Neuron (in vitro differentiated cells): ENCODE results near the gene WRAP73.

ENCODE experiments used
- H2AFZ ChIP-seq: one replicate; pipeline ENCODE4 v1.6.1; 2013; ENCODE audit warnings: low read depth, mild to moderate bottlenecking, inconsistent platforms, low read length, moderate library complexity
- H3K27me3 ChIP-seq: one replicate; pipeline ENCODE4 v1.6.1; 2013; ENCODE audit warnings: low read length; ENCODE audit not compliant: insufficient read depth
- H3K36me3 ChIP-seq: one replicate; pipeline ENCODE4 v1.6.1; 2013; ENCODE audit warnings: low read length; ENCODE audit not compliant: insufficient read depth
- H3K4me1 ChIP-seq: one replicate; pipeline ENCODE4 v1.6.1; 2013; ENCODE audit warnings: low read length; ENCODE audit not compliant: insufficient read depth
- H3K4me3 ChIP-seq: 2 replicates; pipeline ENCODE4 v1.5.1; 2013; ENCODE audit warnings: mild to moderate bottlenecking, low read length, moderate library complexity
- H3K9me3 ChIP-seq: one replicate; pipeline ENCODE4 v1.6.1; 2013; ENCODE audit warnings: low read length

Gene WRAP73

DNA sequence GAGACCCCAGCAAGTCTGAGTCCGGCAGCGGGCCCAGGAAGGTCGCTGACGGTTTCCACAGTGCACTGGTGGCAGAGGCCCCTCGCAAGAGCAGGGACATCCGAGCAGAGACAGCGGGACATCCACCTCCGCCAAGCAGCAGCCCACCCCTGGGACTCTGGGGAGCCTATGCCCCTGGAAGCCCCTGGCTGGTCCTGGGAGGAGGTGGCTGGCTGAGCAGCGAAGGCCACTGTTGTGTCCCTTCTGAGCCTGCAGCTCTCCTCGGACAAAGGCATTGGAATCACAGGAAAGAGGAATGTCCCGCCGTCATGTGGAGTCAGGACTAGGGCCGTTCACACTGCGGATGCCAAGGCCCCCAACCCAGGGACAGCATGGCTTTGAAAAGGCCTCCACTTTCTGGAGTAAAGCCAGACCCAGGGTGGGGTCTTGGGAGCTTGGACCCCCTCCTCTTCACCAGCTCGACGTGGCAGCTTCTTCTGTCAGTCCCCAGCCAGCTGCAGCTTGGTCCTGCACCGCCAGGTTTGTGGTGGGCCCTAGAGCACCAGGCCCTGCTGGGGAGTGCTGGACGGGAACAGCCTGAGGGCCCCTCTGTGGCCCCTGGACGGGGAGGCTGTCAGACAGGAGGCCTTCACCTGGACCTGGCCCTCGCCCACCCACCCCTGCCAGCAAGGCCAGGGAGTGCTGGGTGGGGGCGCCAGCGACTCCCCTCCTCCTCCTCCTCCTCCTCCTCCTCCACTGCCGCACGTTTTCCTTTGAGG, 40.0 kb downstream of the WRAP73 start:
- Histone ChIP-seq H2AFZ (no peak overlapping the region), H3K36me3 (no peaks in the 10 kb centered on the region), H3K4me3 (peak overlapping the region; percentile 57), H3K4me1 (peaks cover 42% of the 10 kb centered on the region), H3K27me3 (peaks cover 9% of the 10 kb centered on the region), H3K9me3 (no peaks in the 10 kb centered on the region)

DNA sequence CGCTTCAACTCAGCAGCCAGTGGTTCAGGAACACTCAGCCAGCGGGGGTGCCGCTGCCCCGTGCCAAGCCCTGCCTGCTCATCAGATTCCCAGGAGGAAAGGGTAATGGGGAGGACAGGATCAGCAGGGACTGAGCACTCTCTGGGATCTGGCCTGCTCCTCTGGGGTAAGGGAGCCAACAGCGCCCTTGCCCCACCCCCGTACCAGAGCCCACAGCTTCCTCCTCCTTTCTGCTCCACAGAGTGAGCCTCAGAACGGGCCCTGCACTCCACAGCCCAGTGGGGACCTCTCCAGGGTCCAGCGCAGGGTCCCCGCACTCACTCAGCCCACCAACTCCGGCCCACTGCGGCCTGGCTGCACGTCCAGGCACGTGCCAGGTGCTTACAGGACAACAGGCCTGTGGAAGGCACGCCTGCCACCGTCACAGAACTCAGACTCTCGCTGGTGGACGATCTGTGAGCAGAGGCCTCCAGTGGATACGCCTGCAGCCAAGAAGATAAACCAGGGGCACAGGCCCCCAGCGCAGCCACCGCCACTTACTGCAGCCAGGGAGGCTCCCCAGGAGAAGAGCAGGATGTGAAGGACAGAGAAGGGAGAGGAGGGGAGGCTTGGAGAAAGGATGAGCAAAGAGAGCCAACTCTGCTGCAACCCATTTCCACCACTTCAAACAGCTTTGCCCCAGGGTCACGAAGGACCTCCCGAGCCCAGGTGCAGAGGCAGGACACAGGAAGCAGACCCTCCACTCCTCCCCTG, 40.7 kb downstream of the WRAP73 start:
- Histone ChIP-seq H3K36me3 (no peaks in the 10 kb centered on the region), H2AFZ (no peak overlapping the region), H3K4me3 (no peak overlapping the region), H3K27me3 (peaks cover 9% of the 10 kb centered on the region), H3K4me1 (peaks cover 34% of the 10 kb centered on the region), H3K9me3 (no peaks in the 10 kb centered on the region)

DNA sequence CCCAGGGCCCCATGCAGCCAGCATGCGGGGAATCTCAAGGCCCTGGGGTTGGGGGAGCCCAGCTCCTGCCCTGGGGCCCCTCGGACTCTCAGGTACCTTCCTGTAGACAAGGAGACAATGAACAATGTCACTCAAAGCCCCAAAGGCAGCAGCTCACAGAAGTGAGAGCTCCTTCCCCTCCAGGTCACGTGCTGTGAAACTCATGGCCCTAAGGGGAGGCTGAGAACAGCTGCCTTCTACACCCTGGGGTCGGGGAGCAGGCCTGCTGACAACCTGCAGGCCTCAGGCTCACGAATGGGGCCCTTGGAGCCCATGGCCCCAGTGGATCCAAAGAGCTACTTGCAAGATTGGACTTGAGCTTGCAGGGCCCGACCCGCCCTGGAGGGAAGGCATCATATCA, 41.7 kb downstream of the WRAP73 start:
- Histone ChIP-seq H3K9me3 (no peaks in the 10 kb centered on the region), H3K36me3 (no peaks in the 10 kb centered on the region), H3K27me3 (peaks cover 8% of the 10 kb centered on the region), H3K4me3 (no peak overlapping the region), H2AFZ (no peak overlapping the region), H3K4me1 (peaks cover 24% of the 10 kb centered on the region)

DNA sequence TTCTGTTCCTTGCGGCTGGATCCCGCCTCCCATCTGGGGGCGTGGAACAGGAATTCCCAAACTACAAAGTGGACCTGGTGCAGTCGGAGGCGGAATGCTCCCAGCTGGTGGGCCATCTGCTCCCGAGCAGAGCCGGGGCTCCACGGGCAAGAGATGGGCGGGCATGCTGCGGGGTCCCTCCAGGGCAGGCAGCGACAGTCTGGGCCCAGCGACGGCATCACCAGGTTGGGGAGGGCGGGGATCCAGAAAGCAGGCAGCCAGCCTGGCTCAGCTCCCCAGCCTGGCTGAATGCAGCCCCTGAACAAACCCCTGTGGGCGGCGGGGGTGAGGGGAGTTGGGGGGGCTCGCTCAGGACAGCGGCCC, 42.2 kb downstream of the WRAP73 start:
- Histone ChIP-seq H3K4me3 (no peak overlapping the region), H3K9me3 (no peaks in the 10 kb centered on the region), H3K4me1 (peaks cover 19% of the 10 kb centered on the region), H3K36me3 (no peaks in the 10 kb centered on the region), H3K27me3 (peaks cover 4% of the 10 kb centered on the region), H2AFZ (no peak overlapping the region)

DNA sequence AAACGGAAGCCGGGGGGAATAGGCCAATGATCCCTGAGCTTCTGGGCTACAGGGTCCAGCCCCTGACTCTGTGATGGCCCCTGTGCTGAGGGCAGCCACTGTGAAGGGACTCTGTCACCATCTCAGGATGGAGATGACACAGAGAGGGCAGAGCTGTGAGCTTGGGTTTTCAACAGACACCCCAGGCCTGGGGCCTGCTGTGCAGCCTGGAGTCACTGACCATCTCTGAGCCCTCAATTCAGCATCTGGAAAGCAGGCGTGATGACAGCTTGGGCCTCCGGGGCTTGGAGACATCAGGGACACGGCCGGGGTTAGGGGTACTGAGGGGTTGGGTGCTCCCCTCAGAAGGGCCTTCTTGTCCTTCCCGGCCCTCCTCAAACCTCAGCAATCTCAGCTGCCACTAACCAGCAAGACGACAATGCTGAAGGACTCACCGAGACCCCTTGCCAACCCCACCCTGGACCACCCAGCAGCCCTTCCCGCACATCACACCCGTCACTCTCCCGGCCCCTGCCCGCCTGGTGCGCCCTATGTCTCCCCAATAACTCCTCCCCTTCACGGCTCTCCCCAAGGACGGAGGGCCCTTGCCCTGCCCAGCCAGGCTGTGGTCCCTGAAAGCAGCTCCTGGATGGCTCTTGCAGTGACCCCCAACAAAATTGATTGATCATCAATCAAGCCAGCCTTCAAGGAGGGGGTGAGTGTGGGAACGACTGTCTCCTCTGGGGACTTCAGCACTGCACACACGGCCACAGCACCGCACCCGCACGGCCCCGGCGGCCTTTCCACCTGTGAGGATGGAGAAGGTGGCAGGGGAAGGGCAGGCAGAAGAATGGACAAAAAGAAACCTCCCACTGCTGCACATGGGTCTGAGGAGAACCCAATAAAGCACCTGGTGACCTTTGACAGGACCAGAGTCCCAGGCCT, 42.9 kb downstream of the WRAP73 start:
- Histone ChIP-seq H2AFZ (no peak overlapping the region), H3K4me3 (no peak overlapping the region), H3K36me3 (no peaks in the 10 kb centered on the region), H3K4me1 (peaks cover 19% of the 10 kb centered on the region), H3K27me3 (no peaks in the 10 kb centered on the region), H3K9me3 (no peaks in the 10 kb centered on the region)

DNA sequence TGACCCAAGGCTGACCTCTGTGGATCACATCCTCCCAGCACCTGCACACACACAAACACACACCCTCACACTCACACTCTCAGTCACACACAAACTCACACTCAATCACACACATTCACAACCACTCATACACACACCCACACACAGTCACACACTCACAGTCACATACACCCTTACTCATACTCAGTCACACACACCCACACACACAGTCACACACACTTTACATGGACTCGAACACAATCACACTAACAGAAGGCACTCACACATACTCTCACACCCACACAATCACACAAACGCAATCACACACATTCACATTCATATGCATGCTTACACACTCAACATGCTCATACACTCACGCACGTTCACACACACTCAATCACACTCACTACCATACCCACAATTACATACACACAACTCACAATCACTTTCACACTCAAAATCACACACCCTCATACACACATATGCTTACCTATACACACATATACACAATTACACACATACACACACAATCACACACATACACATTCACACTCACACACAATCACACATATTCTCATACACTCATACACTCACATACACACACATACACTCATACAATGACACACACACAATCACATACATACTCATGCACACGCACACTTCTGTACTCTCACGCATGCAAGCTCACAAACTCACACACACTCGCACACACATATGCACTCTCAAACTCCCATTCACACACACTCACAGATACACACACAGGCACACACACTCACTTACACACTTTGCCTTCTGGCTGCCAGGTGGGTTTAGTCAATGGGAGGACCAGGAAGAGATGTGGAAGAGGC, 44.7 kb downstream of the WRAP73 start:
- no peak overlapping the region for H3K4me3 ChIP-seq
- H2AFZ ChIP-seq: no peak overlapping the region
- H3K4me1 ChIP-seq: peaks cover 16% of the 10 kb centered on the region
- no peaks in the 10 kb centered on the region for H3K27me3 ChIP-seq
- H3K36me3 ChIP-seq: no peaks in the 10 kb centered on the region
- H3K9me3 ChIP-seq: no peaks in the 10 kb centered on the region

DNA sequence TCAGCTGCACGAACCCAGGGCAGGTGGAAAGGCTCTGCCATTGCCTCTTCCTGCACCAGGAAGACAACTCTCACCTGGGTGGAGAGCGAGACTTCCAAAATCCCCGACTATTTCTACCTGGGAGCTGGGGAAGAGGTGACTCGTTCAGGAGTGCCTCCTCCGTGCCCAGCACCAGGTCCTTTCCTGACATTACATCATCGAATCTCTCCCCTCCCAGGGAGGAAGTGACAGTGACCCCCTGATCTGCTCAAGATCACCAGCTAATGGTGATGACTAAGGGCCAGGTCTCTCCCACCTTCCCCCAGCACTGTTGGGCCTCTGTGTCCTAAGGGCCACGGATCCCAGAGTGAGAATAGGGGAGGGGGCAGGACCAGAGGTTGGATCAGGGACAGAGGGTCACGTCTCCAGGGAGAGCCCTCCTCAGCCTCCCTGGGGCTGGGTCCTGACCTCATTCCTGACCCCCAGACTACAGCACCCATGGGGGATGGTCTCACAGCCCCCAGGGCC, 45.4 kb downstream of the WRAP73 start:
- Histone ChIP-seq H3K4me1 (peaks cover 9% of the 10 kb centered on the region), H3K4me3 (no peak overlapping the region)

DNA sequence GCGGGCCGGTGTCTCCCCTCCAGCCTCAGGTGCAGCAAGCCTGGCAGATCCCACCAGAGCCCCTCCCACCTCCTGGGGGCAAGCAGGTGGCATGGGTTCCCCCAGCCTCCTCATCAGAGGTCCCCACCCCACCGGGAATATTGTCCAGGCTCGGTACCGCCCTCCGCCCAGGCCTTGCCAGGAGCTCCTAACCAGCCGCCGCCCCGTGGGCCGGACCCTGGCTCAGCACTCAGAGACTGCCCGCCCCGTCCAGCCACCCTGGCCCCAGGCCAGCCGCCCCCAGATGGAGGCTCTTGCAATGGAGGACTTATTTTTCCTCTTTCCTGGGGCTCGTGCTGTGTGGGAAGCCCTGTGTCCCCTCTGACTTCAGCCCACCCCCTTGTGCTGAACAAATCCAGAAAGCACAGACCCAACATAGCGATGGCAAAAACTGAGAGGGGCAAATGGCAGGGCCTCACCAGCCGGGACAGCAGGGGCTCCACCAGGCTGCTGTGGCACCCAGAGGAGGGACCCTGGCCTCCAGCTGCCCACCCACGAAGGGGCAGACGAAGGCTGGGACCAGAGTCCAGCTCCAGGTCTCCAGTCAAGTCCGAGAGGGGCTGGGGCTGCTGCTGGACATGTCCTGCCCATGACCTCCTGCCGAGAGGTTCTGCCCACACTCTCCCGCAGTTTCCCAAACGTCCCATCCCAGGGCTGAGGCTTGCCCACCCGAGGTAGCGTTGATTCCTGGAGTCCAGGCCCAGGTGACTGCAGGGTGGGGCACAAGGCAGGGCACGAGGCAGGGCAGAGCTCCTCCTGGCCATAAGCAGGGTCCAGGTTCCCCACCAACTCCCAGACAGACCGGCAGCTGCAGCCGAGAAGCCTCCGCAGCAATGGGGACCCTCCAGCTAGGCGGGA, 46.1 kb downstream of the WRAP73 start:
- no peaks in the 10 kb centered on the region for H3K27me3 ChIP-seq
- H3K9me3 ChIP-seq: no peaks in the 10 kb centered on the region
- peaks cover 11% of the 10 kb centered on the region for H3K4me1 ChIP-seq
- no peak overlapping the region for H3K4me3 ChIP-seq
- H2AFZ ChIP-seq: no peak overlapping the region
- no peaks in the 10 kb centered on the region for H3K36me3 ChIP-seq

More for the DNA sequence above, 45.4 kb downstream of the WRAP73 start:
- no peaks in the 10 kb centered on the region for H3K36me3 ChIP-seq
- no peaks in the 10 kb centered on the region for H3K9me3 ChIP-seq
- no peak overlapping the region for H2AFZ ChIP-seq
- H3K27me3 ChIP-seq: no peaks in the 10 kb centered on the region

DNA sequence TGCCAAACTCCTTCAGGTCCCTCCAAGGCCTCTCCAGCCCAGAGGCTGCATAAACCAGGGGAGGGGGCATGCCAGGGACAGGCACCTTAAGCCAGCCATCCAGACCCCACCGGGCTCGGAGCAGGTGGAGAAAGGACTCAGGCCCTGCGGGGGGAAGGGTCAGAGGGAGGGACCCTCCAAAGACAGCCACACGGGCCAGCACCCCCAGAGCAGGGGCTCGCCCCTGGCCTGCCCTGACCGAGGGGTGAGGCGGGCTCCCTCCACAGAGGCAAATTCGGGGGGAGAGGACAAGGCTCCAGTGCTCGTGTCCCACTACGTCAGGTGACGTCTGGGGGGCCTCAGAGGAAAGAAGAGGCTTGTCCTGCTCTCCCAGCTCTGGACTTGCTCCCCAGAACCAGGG, 46.7 kb downstream of the WRAP73 start:
- no peak overlapping the region for H3K4me3 ChIP-seq
- no peaks in the 10 kb centered on the region for H3K9me3 ChIP-seq
- no peaks in the 10 kb centered on the region for H3K36me3 ChIP-seq
- H2AFZ ChIP-seq: no peak overlapping the region
- no peaks in the 10 kb centered on the region for H3K27me3 ChIP-seq
- peaks cover 16% of the 10 kb centered on the region for H3K4me1 ChIP-seq

DNA sequence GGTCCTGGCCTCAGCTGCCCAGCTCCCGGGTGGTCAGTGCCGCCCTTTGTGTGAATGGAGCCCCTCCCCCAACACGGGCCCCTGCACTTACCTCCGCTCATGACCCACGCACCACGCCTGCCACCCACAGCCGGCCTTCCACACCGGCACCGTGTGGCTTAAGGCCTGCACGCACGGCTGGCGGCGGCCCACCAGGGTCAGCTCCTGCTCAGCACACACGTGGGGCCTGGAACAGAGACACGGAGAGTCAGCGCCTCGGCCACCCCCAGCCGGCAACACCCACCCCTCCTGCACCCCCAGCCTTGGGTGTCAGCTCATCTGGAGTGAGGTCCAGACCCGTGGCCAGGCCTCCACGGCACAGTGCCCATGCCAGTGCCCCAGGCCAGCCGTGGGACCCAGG, 47.5 kb downstream of the WRAP73 start:
- Histone ChIP-seq H3K4me1 (peaks cover 22% of the 10 kb centered on the region), H3K4me3 (no peak overlapping the region), H3K27me3 (no peaks in the 10 kb centered on the region), H3K9me3 (no peaks in the 10 kb centered on the region), H3K36me3 (no peaks in the 10 kb centered on the region), H2AFZ (no peak overlapping the region)

DNA sequence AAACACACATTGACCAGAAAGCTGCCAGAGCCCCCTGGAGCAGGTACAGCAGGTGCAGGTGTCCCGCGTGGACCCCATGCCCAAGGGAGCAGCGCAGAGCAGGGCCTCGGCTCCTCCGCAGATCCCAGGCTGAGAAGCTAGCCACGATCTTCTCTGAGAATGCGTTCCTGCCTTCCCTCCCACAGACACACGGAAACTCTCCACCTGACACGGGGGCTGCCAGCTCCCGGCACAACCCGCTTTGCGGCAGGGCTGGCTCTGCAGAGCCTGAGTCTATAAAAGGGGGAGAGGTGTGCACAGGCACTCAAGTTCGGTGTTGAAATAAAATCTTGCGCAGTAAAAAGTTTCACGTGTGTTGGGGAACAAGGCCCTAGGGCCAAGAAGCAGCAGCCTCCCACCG, 48.2 kb downstream of the WRAP73 start:
- no peaks in the 10 kb centered on the region for H3K27me3 ChIP-seq
- H3K4me3 ChIP-seq: no peak overlapping the region
- no peaks in the 10 kb centered on the region for H3K9me3 ChIP-seq
- H3K4me1 ChIP-seq: peaks cover 26% of the 10 kb centered on the region
- no peaks in the 10 kb centered on the region for H3K36me3 ChIP-seq
- no peak overlapping the region for H2AFZ ChIP-seq
